SK-N-SH (cell line): Measurements from ENCODE around the gene ABCA10. TPM values are rescaled to one million over a fixed set of nuclear protein-coding genes. Genes with fewer than 3 reads are reported as not detected.

Experiments used
- CTCF ChIA-PET: fragments of 300-600, 350-600 bp; formaldehyde crosslinking; extraction: SDS; loops from one replicate; lab custom pipeline; 2021; lab: Yijun Ruan, JAX
- POLR2A ChIA-PET: fragments of 350-600 bp; sonication (Branson Sonifier 250); formaldehyde crosslinking; extraction: SDS; loops from one replicate; lab custom pipeline; 2020; ENCODE audit warnings: antibody characterized with exemption, inconsistent platforms; lab: Yijun Ruan, JAX
- DNase-seq: peaks from one replicate; pipeline ENCODE4 v3.0.0; 2012
- H2AFZ ChIP-seq: fragments of 200-600 bp; sonication (generic); 2 replicates; pipeline ENCODE4 v1.8.1; 2016; ENCODE audit warnings: antibody characterized with exemption, mild to moderate bottlenecking, low read depth
- H3F3A ChIP-seq: fragments of 200-600 bp; sonication (generic); replicated peaks from 2 replicates; pipeline ENCODE3; 2016; ENCODE audit warnings: antibody characterized with exemption, mild to moderate bottlenecking; ENCODE audit not compliant: insufficient read depth
- H3K27ac ChIP-seq, 2 experiments: fragments of 200-500 bp in 1 of 2; fragments of 200-600 bp in 1 of 2; sonication (Bioruptor generic) in 1 of 2; sonication (generic), shearing (Covaris generic) in 1 of 2; 2 replicates each; pipeline versions ENCODE4 v1.5.1 to v1.6.1; 2014 to 2016; ENCODE audit warnings: low read depth in 2 of 2, inconsistent platforms in 1 of 2, low read length in 1 of 2, mild to moderate bottlenecking in 1 of 2, mixed read lengths in 1 of 2
- H3K27me3 ChIP-seq: fragments of 200-600 bp; sonication (generic), shearing (Covaris generic); 2 replicates; pipeline ENCODE4 v1.6.1; 2016; ENCODE audit warnings: mixed run types; ENCODE audit not compliant: insufficient read depth
- H3K36me3 ChIP-seq, 2 experiments: fragments of 200-500 bp in 1 of 2; fragments of 200-600 bp in 1 of 2; sonication (Bioruptor generic) in 1 of 2; sonication (generic) in 1 of 2; replicated peaks in 1 of 2; 2 replicates each; pipeline versions ENCODE3 to v1.5.1; 2014 to 2016; ENCODE audit warnings: low read length in 1 of 2, mild to moderate bottlenecking in 1 of 2; ENCODE audit not compliant: insufficient read depth in 2 of 2, control insufficient read depth in 1 of 2
- H3K4me1 ChIP-seq, 2 experiments: fragments of 200-500 bp in 1 of 2; fragments of 200-600 bp in 1 of 2; sonication (Bioruptor generic) in 1 of 2; sonication (generic), shearing (Covaris generic) in 1 of 2; 2 replicates each; pipeline versions ENCODE4 v1.5.1 to v1.6.1; 2014 to 2016; ENCODE audit warnings: low read depth in 1 of 2, low read length in 1 of 2, mixed run types in 1 of 2; ENCODE audit not compliant: insufficient read depth in 2 of 2, control insufficient read depth in 1 of 2
- H3K4me2 ChIP-seq: fragments of 200-600 bp; sonication (generic), shearing (Covaris generic); 2 replicates; pipeline ENCODE4 v1.6.1; 2017; ENCODE audit warnings: mixed run types
- H3K4me3 ChIP-seq, 2 experiments: fragments of 200-500 bp in 1 of 2; fragments of 200-600 bp in 1 of 2; sonication (Bioruptor generic) in 1 of 2; sonication (generic), shearing (Covaris generic) in 1 of 2; 2 replicates each; pipeline versions ENCODE4 v1.5.1 to v1.8.1; 2014 to 2016; ENCODE audit warnings: low read depth in 2 of 2, inconsistent platforms in 1 of 2, low read length in 1 of 2, mild to moderate bottlenecking in 1 of 2, mixed read lengths in 1 of 2, moderate library complexity in 1 of 2
- H3K79me2 ChIP-seq: fragments of 200-600 bp; sonication (generic); 2 replicates; pipeline ENCODE4 v1.8.1; 2017; ENCODE audit warnings: mild to moderate bottlenecking; ENCODE audit not compliant: insufficient read depth
- H3K9ac ChIP-seq: fragments of 200-600 bp; sonication (generic); 2 replicates; pipeline ENCODE4 v1.6.1; 2017; ENCODE audit warnings: mixed run types
- H3K9me2 ChIP-seq: fragments of 200-600 bp; sonication (generic); 2 replicates; pipeline ENCODE4 v1.6.1; 2017; ENCODE audit warnings: mixed run types
- H3K9me3 ChIP-seq: fragments of 200-600 bp; sonication (generic); 2 replicates; pipeline ENCODE4 v1.6.1; 2017; ENCODE audit warnings: mixed run types, mild to moderate bottlenecking, moderate library complexity
- H4K20me1 ChIP-seq: fragments of 200-600 bp; sonication (generic); 2 replicates; pipeline ENCODE4 v1.6.1; 2017; ENCODE audit warnings: mild to moderate bottlenecking, mixed run types; ENCODE audit not compliant: insufficient read depth
- CHD2 ChIP-seq: fragments of 150-350 bp; IDR thresholded peaks from 2 replicates; pipeline ENCODE4 v1.6.1; 2018; ENCODE audit warnings: low read length; ENCODE audit not compliant: partially characterized antibody
- CTCF ChIP-seq: fragments of 200-600 bp; sonication (generic); IDR thresholded peaks from 2 replicates; pipeline ENCODE4 v1.6.1; 2017; ENCODE audit warnings: antibody characterized with exemption, mild to moderate bottlenecking, moderate library complexity
- ELF1 ChIP-seq: IDR thresholded peaks from 2 replicates; pipeline ENCODE4 v1.4.0; 2012
- EZH2phosphoT487 ChIP-seq: fragments of 200-600 bp; sonication (generic); IDR thresholded peaks from 2 replicates; pipeline ENCODE4 v1.6.1; 2017; ENCODE audit warnings: low read depth, mixed run types, mild to moderate bottlenecking, antibody characterized with exemption, moderate library complexity, borderline replicate concordance
- FOXM1 ChIP-seq: IDR thresholded peaks from 2 replicates; pipeline ENCODE4 v1.4.0; 2012; ENCODE audit warnings: low read depth, mild to moderate bottlenecking
- JUND ChIP-seq: IDR thresholded peaks from 2 replicates; pipeline ENCODE4 v1.4.0; 2012
- MAX ChIP-seq: IDR thresholded peaks from 2 replicates; pipeline ENCODE4 v1.4.0; 2012; ENCODE audit warnings: low read depth
- NFIC ChIP-seq: IDR thresholded peaks from 2 replicates; pipeline ENCODE4 v1.4.0; 2012; ENCODE audit warnings: borderline replicate concordance
- RCOR1 ChIP-seq: fragments of 150-350 bp; IDR thresholded peaks from 2 replicates; pipeline ENCODE4 v1.6.1; 2017; ENCODE audit warnings: antibody characterized with exemption, low read length
- SMC3 ChIP-seq: IDR thresholded peaks from 2 replicates; pipeline ENCODE4 v1.6.1; 2012; ENCODE audit warnings: low read depth, low read length, improper control_type of control experiment
- TCF12 ChIP-seq: IDR thresholded peaks from 2 replicates; pipeline ENCODE4 v1.4.0; 2012
- USF1 ChIP-seq: IDR thresholded peaks from 2 replicates; pipeline ENCODE4 v1.4.0; 2012; ENCODE audit warnings: low read depth, borderline replicate concordance
- YY1 ChIP-seq: IDR thresholded peaks from 2 replicates; pipeline ENCODE4 v1.4.0; 2012; ENCODE audit warnings: low read depth, mild to moderate bottlenecking
- ZBTB33 ChIP-seq: IDR thresholded peaks from 2 replicates; pipeline ENCODE4 v1.4.0; 2012; ENCODE audit warnings: low read depth, borderline replicate concordance
- WGBS: methylation state at CpG from one replicate; pipeline ENCODE4 v1.1.6; 2017; ENCODE audit warnings: low lambda C conversion rate; 5-methylcytosine and 5-hydroxymethylcytosine counted together
- polyA plus RNA-seq, 3 experiments: library from polyadenylated mRNA; depleted of rRNA; stranded (reverse); fragments of >200 nt; gene quantifications; 2 replicates each; pipeline ENCODE4 v1.2.3, GENCODE V29; 2012
- TF ChIP-seq, protein P1 (sequence below): fragments of 150-350 bp; IDR thresholded peaks from 2 replicates; pipeline ENCODE4 v1.6.1; 2016; ENCODE audit warnings: mild to moderate bottlenecking, low read depth, low read length

The ABCA10 gene
- polyA plus RNA-seq, 1 of the 3 experiments (the other 2 are of a cell fraction) = 0.07 TPM

DNA sequence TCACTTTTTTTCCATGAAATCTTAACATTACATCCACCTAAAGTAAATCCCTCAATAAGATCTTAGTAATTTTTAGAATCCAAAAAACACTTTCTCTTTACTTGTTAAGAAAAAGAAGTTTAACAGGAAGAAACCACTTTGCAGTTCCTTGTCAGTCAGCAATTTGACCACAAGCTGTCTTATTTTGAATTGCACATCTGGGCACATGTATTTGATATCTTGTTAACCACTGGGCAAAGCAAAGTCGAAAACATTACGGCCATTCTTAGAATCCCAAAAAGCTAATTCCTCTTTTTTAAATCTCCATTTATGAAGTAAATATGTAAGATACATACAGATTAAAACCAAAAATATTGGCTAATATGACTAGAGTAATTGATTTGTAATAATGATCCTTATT lies 1.1 kb downstream of the ABCA10 start:
- TF ChIP-seq RCOR1 (no peak), MAX (no peak), CHD2 (no peak), CTCF (no peak)
- H3K27me3 ChIP-seq = no peaks in the 10 kb centered on the region
- 77% methylated on average over 2 of the region's 2 CpGs for whole genome bisulfite sequencing
- no peak overlapping the region for H3K4me3 ChIP-seq
- H3K79me2 ChIP-seq = no peaks in the 10 kb centered on the region
- H3K27ac ChIP-seq = no peak overlapping the region
- DNase-seq = no peak
- H3K4me1 ChIP-seq = no peaks in the 10 kb centered on the region
- H3K9me2 ChIP-seq = no peaks in the 10 kb centered on the region
- H3K36me3 ChIP-seq = no peaks in the 10 kb centered on the region
- no peak overlapping the region for H3K4me2 ChIP-seq
- H4K20me1 ChIP-seq = no peaks in the 10 kb centered on the region
- POLR2A ChIA-PET = no interaction called here
- no peak overlapping the region for H2AFZ ChIP-seq
- CTCF ChIA-PET = interaction anchor here (0.9 to 1.9 kb wide), 4 partner anchors 9 to 613 kb away, joined by 3 to 5 read pairs (median 4); no protein-coding TSS in a partner anchor
- H3K9ac ChIP-seq = no peak overlapping the region
- H3F3A ChIP-seq = no peaks in the 10 kb centered on the region
- peaks cover 2% of the 10 kb centered on the region; the same call in 1 of the 2 replicates for H3K9me3 ChIP-seq

DNA sequence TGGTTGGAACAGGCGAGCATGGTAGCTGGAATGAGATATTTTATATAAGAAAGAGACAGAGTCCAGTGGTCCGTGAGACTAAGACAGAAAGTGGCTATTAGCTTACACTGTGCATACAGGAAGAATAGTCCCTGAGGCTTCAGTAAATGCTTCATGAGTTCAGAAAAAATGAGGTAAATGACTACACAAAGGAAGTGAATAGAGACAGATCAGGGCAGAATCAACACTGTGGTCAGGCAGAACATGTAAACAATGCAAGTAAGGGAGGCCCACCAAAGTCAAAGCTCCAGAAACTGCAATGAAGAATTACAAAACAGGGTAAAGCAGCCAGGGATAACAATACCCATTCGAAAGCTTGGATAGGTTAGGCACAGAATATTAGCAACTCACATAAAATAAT lies 4.8 kb downstream of the ABCA10 start:
- Histone ChIP-seq H3K27me3 (no peaks in the 10 kb centered on the region; the same call in 1 of the 2 replicates), H3K79me2 (no peaks in the 10 kb centered on the region), H3K4me2 (no peak overlapping the region), H2AFZ (peak overlapping the region; percentile 10; the same call in 1 of the 2 replicates), H3K4me1 (no peaks in the 10 kb centered on the region), H4K20me1 (no peaks in the 10 kb centered on the region), H3K9ac (no peak overlapping the region), H3K36me3 (no peaks in the 10 kb centered on the region), H3K9me3 (no peaks in the 10 kb centered on the region), H3F3A (no peaks in the 10 kb centered on the region), H3K4me3 (no peak overlapping the region), H3K27ac (no peak overlapping the region), H3K9me2 (no peaks in the 10 kb centered on the region)
- TF ChIP-seq USF1 = no peak
- TF ChIP-seq SMC3 = no peak
- CTCF ChIA-PET = interaction anchor here (1.6 to 3.2 kb wide), 3 partner anchors 12 to 464 kb away, joined by 3 to 16 read pairs (median 11); no protein-coding TSS in a partner anchor
- WGBS = 11% methylated on average over 3 of the region's 3 CpGs
- no peak for DNase-seq
- POLR2A ChIA-PET = no interaction called here

DNA sequence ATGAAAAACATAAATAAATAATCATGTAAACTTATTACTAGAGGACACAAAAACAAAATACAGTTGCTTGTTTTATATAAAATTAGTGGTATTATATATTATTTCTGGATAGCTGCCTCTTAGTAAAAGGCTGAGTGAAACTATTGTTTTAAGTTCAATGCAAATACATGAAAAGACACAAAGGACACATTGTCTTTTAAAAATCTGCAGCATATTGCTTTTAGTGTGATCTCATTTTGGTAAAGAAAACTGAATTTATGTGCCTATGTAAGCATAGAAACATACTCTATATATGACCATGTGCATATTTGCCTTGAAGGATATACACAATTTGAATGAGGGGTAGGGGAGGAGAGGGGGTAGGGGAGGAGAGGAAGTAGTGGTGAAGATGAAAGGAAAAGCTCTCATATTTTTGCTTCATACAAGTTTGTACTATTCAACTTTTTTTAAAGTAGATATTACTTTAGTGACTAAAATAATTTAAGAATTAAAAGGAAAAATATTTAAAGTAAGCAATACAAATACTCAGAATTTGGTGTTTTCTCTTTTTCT lies 5.8 kb downstream of the ABCA10 start:
- H3K9me3 ChIP-seq = no peaks in the 10 kb centered on the region
- H3K9me2 ChIP-seq = no peaks in the 10 kb centered on the region
- H3K4me2 ChIP-seq = no peak overlapping the region
- no peaks in the 10 kb centered on the region for H3K4me1 ChIP-seq
- no peak overlapping the region for H2AFZ ChIP-seq
- DNase-seq = no peak
- no peaks in the 10 kb centered on the region for H4K20me1 ChIP-seq
- no peaks in the 10 kb centered on the region for H3F3A ChIP-seq
- POLR2A ChIA-PET = no interaction called here
- H3K9ac ChIP-seq = no peak overlapping the region
- H3K4me3 ChIP-seq = no peak overlapping the region
- TF ChIP-seq, protein P1, sequence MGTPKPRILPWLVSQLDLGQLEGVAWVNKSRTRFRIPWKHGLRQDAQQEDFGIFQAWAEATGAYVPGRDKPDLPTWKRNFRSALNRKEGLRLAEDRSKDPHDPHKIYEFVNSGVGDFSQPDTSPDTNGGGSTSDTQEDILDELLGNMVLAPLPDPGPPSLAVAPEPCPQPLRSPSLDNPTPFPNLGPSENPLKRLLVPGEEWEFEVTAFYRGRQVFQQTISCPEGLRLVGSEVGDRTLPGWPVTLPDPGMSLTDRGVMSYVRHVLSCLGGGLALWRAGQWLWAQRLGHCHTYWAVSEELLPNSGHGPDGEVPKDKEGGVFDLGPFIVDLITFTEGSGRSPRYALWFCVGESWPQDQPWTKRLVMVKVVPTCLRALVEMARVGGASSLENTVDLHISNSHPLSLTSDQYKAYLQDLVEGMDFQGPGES = no peak
- TF ChIP-seq YY1 = no peak
- TF ChIP-seq JUND = no peak
- TF ChIP-seq ELF1 = no peak
- no peak for TF ChIP-seq FOXM1
- no peak for TF ChIP-seq NFIC
- TF ChIP-seq MAX = no peak
- TF ChIP-seq EZH2phosphoT487 = no peak
- no peak for TF ChIP-seq ZBTB33
- no peak for TF ChIP-seq TCF12
- TF ChIP-seq, all 33 proteins: peak for 0
- H3K27ac ChIP-seq = no peak overlapping the region
- CTCF ChIA-PET = interaction anchor here (0.6 to 3.2 kb wide), 4 partner anchors 13 to 463 kb away, joined by 3 to 16 read pairs (median 7); no protein-coding TSS in a partner anchor
- no peaks in the 10 kb centered on the region; the same call in 1 of the 2 replicates for H3K27me3 ChIP-seq
- no peaks in the 10 kb centered on the region for H3K36me3 ChIP-seq
- no peaks in the 10 kb centered on the region for H3K79me2 ChIP-seq
